ENCODE data around the gene WHAMM.

Gene WHAMM

GRCh38 chr15:82871358-82871757 is 61.9 kb downstream of the WHAMM start:
- no peak for DNase-seq

GRCh38 chr15:82871832-82872484 is 62.5 kb downstream of the WHAMM start:
- DNase-seq, result no peak

GRCh38 chr15:82873000-82873680 is 63.7 kb downstream of the WHAMM start:
- DNase-seq, result no peak

GRCh38 chr15:82874267-82874666 is 64.8 kb downstream of the WHAMM start:
- DNase-seq, result no peak

- DNase-seq, result no peak
Measured at GRCh38 chr15:82874961-82875360, 65.5 kb downstream of the WHAMM start.

GRCh38 chr15:82875411-82876003 is 66.1 kb downstream of the WHAMM start:
- DNase-seq, result no peak

GRCh38 chr15:82877825-82878224 is 68.4 kb downstream of the WHAMM start:
- DNase-seq, result no peak

GRCh38 chr15:82878325-82878724 is 68.9 kb downstream of the WHAMM start:
- no peak for DNase-seq

- no peak for DNase-seq
Measured at GRCh38 chr15:82880704-82881103, 71.3 kb downstream of the WHAMM start.

GRCh38 chr15:82881747-82882146 is 72.3 kb downstream of the WHAMM start:
- no peak for DNase-seq

- no peak for DNase-seq
Measured at GRCh38 chr15:82882273-82882928, 73.0 kb downstream of the WHAMM start.
